ENCODE results near the gene CYP2C8. TPM values are rescaled to one million over a fixed set of nuclear protein-coding genes. Genes with fewer than 3 reads are reported as not detected.
"Not testable (repeated sequence)": the region's sequence is repeated elsewhere in the genome, so short reads cannot be mapped to it uniquely, and the experiment has no call there.

The CYP2C8 gene
- total RNA-seq: 10 to 100 TPM in 1 of 4 donors, 1 to 10 TPM in 1, under 1 TPM in 1, not detected in 1; 0.95 to 14.2 (median 5.0) TPM

DNA sequence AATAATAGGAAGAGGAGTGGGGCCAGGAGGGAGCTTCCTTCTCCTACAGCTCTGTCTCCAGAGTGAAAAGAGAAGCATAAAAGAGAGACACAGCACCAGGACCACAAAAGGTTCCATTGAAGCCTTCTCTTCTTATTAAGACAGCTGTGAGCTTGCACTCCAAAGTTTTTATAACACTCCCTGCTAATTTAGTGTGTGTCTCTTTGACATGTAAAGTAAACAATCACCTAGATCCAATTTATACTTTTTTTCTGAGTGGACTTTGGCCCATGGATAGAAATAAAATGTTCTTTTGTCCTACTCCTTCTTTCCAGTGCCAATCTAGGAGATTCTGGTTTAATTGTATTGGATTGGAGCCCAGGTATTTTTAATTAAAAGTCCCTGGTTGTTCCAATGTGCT, at the start of gene CYP2C8:
TSS of gene CYP2C8 (minus strand) at position 212 of the 400 bp plus-strand sequence. CDS start at position 117, 95 bp downstream.
- H3K4me1 ChIP-seq: no peaks in the 10 kb centered on the region
- no peak for TF ChIP-seq POLR2A (IDR thresholded peaks at IDR 0.05)
- no peak within 1 kb of the TSS for H3K27ac ChIP-seq
- no peak within 1 kb of the TSS for H3K4me3 ChIP-seq
- H3K27me3 ChIP-seq: no peaks in the 10 kb centered on the region
- no peak for DNase-seq
- no peaks in the 10 kb centered on the region for H3K36me3 ChIP-seq
- H3K9me3 ChIP-seq: no peaks in the 10 kb centered on the region

DNA sequence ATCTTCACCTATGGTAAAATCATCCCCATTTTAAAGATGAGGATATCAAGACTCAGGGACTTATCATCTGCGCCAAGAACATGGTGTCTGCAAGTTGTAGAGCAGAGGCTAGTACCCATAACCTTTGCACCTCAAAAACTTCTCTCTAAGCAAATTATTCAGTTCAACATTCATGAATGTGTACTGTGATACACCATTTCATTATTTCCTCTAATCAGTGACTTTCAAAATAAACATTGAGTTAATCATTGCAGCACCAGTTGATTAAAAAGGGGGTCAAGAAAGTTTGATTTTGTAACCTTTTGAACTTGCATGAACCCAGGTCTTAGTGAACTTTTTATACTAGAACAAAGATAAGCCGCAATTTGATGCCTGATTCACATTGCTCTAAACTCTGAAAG, 47.6 kb upstream of the CYP2C8 start:
- TF ChIP-seq, protein P1, sequence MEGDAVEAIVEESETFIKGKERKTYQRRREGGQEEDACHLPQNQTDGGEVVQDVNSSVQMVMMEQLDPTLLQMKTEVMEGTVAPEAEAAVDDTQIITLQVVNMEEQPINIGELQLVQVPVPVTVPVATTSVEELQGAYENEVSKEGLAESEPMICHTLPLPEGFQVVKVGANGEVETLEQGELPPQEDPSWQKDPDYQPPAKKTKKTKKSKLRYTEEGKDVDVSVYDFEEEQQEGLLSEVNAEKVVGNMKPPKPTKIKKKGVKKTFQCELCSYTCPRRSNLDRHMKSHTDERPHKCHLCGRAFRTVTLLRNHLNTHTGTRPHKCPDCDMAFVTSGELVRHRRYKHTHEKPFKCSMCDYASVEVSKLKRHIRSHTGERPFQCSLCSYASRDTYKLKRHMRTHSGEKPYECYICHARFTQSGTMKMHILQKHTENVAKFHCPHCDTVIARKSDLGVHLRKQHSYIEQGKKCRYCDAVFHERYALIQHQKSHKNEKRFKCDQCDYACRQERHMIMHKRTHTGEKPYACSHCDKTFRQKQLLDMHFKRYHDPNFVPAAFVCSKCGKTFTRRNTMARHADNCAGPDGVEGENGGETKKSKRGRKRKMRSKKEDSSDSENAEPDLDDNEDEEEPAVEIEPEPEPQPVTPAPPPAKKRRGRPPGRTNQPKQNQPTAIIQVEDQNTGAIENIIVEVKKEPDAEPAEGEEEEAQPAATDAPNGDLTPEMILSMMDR (IDR thresholded peaks at IDR 0.05): no peak
- TF ChIP-seq POLR2A (IDR thresholded peaks at IDR 0.05): no peak
- DNase-seq: no peak
- Histone ChIP-seq H3K36me3 (no peaks in the 10 kb centered on the region), H3K9me3 (peaks cover 0 to 10% (median 0%) of the 10 kb centered on the region in 4 donors), H3K4me1 (no peaks in the 10 kb centered on the region), H3K4me3 (no peak overlapping the region), H3K27ac (no peak overlapping the region), H3K27me3 (no peaks in the 10 kb centered on the region)

DNA sequence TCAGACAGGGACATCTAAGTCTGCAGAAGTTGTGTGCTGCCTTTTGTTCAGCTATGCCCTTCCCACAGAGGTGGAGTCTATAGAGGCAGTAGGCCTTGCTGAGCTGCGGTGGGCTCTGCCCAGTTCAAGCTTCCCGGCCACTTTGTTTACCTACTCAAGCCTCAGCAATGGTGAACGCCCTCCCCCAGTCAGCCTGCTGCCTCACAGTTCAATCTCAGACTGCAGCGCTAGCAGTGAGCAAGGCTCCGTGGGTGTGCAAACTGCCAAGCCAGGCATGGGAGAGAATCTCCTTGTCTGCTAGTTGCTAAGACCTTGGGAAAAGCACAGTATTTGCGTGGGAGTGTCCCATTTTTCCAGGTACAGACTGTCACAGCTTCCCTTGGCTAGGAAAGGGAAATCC, 41.5 kb upstream of the CYP2C8 start:
- not testable (repeated sequence) for DNase-seq, H3K27ac ChIP-seq, H3K4me1 ChIP-seq, H3K4me3 ChIP-seq, H3K36me3 ChIP-seq, H3K9me3 ChIP-seq, H3K27me3 ChIP-seq

DNA sequence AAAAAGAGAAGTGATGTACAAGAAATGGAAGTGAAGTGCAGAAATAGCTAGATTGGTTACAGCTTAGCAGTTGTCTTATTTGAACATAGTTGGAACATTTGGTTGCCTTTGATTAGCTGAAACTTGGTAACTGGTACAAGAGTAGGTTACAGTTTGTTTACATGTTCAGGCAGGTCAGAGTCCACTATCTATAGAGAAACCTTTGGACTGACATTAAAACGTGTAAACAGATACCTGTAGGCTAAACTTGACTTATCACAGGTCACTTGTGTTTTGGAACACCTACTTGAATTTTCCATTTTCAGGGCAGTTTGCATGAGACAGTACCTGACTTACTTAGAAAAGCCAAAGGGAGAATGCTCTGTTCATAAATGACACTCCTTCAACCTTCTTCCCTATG, 28.5 kb upstream of the CYP2C8 start:
- DNase-seq: no peak
- Histone ChIP-seq H3K4me1 (peaks cover 0 to 13% (median 0%) of the 10 kb centered on the region in 4 donors), H3K4me3 (no peak overlapping the region), H3K27ac (peak overlapping the region in 2 of 4 donors; percentile 14 to 18), H3K27me3 (no peaks in the 10 kb centered on the region), H3K9me3 (no peaks in the 10 kb centered on the region), H3K36me3 (no peaks in the 10 kb centered on the region)
- TF ChIP-seq, protein P1 (IDR thresholded peaks at IDR 0.05): no peak
- TF ChIP-seq POLR2A (IDR thresholded peaks at IDR 0.05): no peak

DNA sequence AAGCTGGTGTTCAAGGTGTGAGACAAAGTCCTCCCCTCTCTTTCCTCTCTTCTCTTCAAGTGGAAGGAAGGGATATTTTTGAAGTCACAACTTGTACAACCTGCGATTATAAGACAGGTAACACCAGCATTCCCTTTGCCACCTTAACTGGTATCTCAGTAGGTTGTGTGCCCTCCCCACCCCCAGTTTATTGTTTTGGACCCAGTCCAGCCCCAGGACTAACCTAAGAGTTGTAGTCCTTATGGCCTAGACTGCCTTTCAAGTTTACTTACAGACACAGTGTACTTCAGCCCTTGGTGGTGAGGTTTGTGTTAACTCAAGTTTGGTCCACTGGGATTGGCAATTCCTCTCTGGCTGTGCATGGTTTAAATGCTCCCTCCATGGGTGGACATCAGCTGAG, 26.8 kb upstream of the CYP2C8 start:
- no peak for TF ChIP-seq POLR2A (IDR thresholded peaks at IDR 0.05)
- TF ChIP-seq, protein P1 (IDR thresholded peaks at IDR 0.05): no peak
- H3K27me3 ChIP-seq: no peaks in the 10 kb centered on the region
- peak overlapping the region in 1 of 4 donors; percentile 40 for H3K27ac ChIP-seq
- DNase-seq: peak in 2 of 3 donors; percentile 78 to 84
- peaks cover 0 to 13% (median 0%) of the 10 kb centered on the region in 4 donors for H3K4me1 ChIP-seq
- H3K9me3 ChIP-seq: no peaks in the 10 kb centered on the region
- no peak overlapping the region for H3K4me3 ChIP-seq
- H3K36me3 ChIP-seq: no peaks in the 10 kb centered on the region

DNA sequence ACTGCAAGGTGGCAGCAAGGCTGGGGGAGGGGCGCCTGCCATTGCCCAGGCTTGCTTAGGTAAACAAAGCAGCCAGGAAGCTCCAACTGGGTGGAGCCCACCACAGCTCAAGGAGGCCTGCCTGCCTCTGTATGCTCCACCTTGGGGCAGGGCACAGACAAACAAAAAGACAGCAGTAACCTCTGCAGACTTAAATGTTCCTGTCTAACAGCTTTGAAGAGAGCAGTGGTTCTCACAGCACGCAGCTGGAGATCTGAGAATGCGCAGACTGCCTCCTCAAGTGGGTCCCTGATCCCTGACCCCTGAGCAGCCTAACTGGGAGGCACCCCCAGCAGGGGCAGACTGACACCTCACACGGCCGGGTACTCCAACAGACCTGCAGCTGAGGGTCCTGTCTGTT, 10.3 kb upstream of the CYP2C8 start:
- not testable (repeated sequence) for H3K36me3 ChIP-seq, H3K4me1 ChIP-seq, DNase-seq, H3K4me3 ChIP-seq, H3K27ac ChIP-seq, H3K27me3 ChIP-seq, H3K9me3 ChIP-seq

DNA sequence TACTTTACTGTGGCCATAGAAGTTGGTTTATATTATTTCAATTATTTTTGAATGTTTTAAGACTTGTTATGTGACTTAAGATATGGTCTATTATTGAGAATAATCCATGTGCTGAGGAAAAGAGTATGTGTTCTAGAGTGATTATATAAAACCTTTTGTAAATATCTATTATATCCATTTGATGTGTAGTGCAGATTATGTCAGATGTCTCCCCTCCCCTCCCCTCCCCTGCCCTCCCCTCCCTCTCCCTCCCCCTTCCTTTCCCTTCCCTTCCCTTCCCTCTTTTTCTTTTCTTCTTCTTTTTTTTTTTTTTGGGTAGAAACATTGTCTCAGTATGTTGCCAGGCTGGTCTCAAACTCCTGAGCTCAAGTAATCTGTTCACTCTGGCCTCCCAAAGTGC, 8.3 kb upstream of the CYP2C8 start:
- H3K9me3 ChIP-seq: no peaks in the 10 kb centered on the region
- H3K4me1 ChIP-seq: no peaks in the 10 kb centered on the region
- no peaks in the 10 kb centered on the region for H3K36me3 ChIP-seq
- TF ChIP-seq POLR2A (IDR thresholded peaks at IDR 0.05): no peak
- TF ChIP-seq, protein P1 (IDR thresholded peaks at IDR 0.05): no peak
- no peak for DNase-seq
- H3K27ac ChIP-seq: no peak overlapping the region
- H3K4me3 ChIP-seq: no peak overlapping the region
- H3K27me3 ChIP-seq: no peaks in the 10 kb centered on the region

All from Peyer's patch (tissue), 4 donors.